ENCODE measurements around the gene CTSE. TPM values are rescaled to one million over a fixed set of nuclear protein-coding genes. Genes with fewer than 3 reads are reported as not detected.

CTSE gene
- total RNA-seq, 1 experiment from 2014 or later: not detected

DNA sequence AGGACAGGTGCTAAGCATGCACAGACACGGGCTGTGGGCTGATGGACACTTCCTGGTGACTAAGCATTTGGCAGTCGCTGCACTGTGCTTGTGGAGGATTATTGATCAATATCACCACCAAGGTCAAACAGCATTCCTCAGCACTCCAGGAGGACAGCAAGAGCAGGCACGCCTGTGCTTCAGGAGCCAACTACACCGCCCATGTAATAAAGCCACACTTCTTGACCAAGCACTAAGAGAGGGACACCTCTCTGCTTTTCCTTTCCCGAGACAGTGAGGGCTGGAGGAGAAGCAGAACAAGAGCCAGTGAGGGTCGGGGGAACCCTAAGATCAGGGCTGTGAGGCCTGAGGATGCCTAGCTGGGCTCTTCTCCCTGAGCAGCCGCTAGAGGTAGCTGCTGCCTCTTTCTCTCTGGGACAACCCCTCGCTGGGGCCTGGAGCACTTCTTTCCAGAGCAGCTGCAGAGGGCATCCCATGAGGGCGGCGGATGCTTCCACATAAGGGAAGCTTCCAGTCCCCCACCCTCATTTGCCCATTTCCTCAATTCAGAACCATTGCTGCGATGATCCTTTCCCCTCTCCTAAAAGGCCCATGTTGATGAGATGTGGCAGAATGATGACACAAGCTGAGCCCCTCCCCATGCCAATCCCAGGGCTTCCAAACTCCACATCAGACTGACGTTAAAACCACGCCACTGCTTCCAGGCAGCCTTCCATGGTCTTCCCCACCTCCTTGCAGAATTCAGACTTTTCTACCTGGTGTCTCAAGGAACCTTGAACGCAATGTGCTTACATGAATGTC, 39.6 kb downstream of the CTSE start:
- intact Hi-C loops (cut with micrococcal nuclease; ENCODE audit: unreplicated experiment): loop anchor here (1.0 kb wide), 1 partner anchor 123 kb away; no protein-coding TSS in a partner anchor
- BruUV-seq (replicated peaks): no TSS peak
- no peaks in the 10 kb centered on the region for H3K9me3 ChIP-seq (ENCODE audit: control insufficient read depth, insufficient read depth, low read depth, low read length)
- no peaks in the 10 kb centered on the region for H3K27me3 ChIP-seq (ENCODE audit: control insufficient read depth, insufficient read depth, low read length)
- no peak overlapping the region for H3K4me3 ChIP-seq (ENCODE audit: low read depth in 2 of 2, low read length in 2 of 2)
- no peaks in the 10 kb centered on the region for H3K4me1 ChIP-seq (ENCODE audit: control insufficient read depth, insufficient read depth, low read length)
- TF ChIP-seq, protein P1, sequence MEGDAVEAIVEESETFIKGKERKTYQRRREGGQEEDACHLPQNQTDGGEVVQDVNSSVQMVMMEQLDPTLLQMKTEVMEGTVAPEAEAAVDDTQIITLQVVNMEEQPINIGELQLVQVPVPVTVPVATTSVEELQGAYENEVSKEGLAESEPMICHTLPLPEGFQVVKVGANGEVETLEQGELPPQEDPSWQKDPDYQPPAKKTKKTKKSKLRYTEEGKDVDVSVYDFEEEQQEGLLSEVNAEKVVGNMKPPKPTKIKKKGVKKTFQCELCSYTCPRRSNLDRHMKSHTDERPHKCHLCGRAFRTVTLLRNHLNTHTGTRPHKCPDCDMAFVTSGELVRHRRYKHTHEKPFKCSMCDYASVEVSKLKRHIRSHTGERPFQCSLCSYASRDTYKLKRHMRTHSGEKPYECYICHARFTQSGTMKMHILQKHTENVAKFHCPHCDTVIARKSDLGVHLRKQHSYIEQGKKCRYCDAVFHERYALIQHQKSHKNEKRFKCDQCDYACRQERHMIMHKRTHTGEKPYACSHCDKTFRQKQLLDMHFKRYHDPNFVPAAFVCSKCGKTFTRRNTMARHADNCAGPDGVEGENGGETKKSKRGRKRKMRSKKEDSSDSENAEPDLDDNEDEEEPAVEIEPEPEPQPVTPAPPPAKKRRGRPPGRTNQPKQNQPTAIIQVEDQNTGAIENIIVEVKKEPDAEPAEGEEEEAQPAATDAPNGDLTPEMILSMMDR (IDR thresholded peaks at IDR 0.05): peak; percentile 94
- TF ChIP-seq TCF7L2 (IDR thresholded peaks at IDR 0.05; ENCODE audit: low read depth, low read length): no peak
- TF ChIP-seq POLR2AphosphoS5 (IDR thresholded peaks at IDR 0.05; ENCODE audit: low read depth, low read length): no peak
- in situ Hi-C loops (cut with HindIII; ENCODE audit: low pct_unique_long_range_greater_than_20kb, low sequenced_read_pairs): no loop called here
- H3K36me3 ChIP-seq (ENCODE audit: control insufficient read depth, insufficient read depth, low read length): no peaks in the 10 kb centered on the region
- no peak overlapping the region for H3K27ac ChIP-seq (ENCODE audit: low read length)
- DNase-seq (ENCODE audit: low read depth, low spot score) (peak; percentile 39), ATAC-seq (peak; percentile 96)
- ChIA-PET POLR2A (no interaction called here), CTCF (interaction anchor here (1.0 to 3.0 kb wide), 3 partner anchors 16 to 122 kb away, joined by 3 to 22 read pairs (median 4); no protein-coding TSS in a partner anchor)

DNA sequence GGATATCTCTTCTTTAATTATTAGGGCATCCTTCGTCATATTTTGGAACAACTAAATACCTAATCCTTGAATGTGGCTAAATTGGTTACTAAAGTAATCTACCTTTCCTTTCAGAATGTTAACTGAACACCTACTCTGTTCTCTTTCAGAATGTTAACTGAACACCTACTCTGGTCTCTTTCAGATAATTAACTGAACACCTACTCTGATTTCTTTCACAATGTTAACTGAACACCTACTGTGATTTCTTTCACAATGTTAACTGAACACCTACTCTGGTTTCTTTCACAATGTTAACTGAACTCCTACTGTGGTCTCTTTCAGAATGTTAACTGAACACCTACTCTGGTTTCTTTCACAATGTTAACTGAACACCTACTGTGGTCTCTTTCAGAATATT, 42.4 kb downstream of the CTSE start:
- no peak for TF ChIP-seq SIN3A (IDR thresholded peaks at IDR 0.05; ENCODE audit: borderline replicate concordance, insufficient read depth, low read depth, low read length)
- no peak for TF ChIP-seq TCF7L2 (IDR thresholded peaks at IDR 0.05; ENCODE audit: low read depth, low read length)
- no peak for TF ChIP-seq POLR2AphosphoS5 (IDR thresholded peaks at IDR 0.05; ENCODE audit: low read depth, low read length)
- TF ChIP-seq, protein P2, sequence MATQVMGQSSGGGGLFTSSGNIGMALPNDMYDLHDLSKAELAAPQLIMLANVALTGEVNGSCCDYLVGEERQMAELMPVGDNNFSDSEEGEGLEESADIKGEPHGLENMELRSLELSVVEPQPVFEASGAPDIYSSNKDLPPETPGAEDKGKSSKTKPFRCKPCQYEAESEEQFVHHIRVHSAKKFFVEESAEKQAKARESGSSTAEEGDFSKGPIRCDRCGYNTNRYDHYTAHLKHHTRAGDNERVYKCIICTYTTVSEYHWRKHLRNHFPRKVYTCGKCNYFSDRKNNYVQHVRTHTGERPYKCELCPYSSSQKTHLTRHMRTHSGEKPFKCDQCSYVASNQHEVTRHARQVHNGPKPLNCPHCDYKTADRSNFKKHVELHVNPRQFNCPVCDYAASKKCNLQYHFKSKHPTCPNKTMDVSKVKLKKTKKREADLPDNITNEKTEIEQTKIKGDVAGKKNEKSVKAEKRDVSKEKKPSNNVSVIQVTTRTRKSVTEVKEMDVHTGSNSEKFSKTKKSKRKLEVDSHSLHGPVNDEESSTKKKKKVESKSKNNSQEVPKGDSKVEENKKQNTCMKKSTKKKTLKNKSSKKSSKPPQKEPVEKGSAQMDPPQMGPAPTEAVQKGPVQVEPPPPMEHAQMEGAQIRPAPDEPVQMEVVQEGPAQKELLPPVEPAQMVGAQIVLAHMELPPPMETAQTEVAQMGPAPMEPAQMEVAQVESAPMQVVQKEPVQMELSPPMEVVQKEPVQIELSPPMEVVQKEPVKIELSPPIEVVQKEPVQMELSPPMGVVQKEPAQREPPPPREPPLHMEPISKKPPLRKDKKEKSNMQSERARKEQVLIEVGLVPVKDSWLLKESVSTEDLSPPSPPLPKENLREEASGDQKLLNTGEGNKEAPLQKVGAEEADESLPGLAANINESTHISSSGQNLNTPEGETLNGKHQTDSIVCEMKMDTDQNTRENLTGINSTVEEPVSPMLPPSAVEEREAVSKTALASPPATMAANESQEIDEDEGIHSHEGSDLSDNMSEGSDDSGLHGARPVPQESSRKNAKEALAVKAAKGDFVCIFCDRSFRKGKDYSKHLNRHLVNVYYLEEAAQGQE (IDR thresholded peaks at IDR 0.05; ENCODE audit: insufficient read depth in 1 of 2, low read depth in 2 of 2, low read length in 1 of 2): no peak
- TF ChIP-seq, protein P1 (IDR thresholded peaks at IDR 0.05): no peak
- ATAC-seq (no peak), DNase-seq (ENCODE audit: low read depth, low spot score) (no peak)
- Histone ChIP-seq H3K9me3 (ENCODE audit: control insufficient read depth, insufficient read depth, low read depth, low read length) (no peaks in the 10 kb centered on the region), H3K4me1 (ENCODE audit: control insufficient read depth, insufficient read depth, low read length) (no peaks in the 10 kb centered on the region), H3K27ac (ENCODE audit: low read length) (no peak overlapping the region), H3K27me3 (ENCODE audit: control insufficient read depth, insufficient read depth, low read length) (no peaks in the 10 kb centered on the region; the same call in 1 of the 2 replicates), H3K36me3 (ENCODE audit: control insufficient read depth, insufficient read depth, low read length) (no peaks in the 10 kb centered on the region), H3K4me3 (ENCODE audit: low read depth in 2 of 2, low read length in 2 of 2) (no peak overlapping the region)
- no TSS peak for BruUV-seq (replicated peaks)
- ChIA-PET POLR2A (no interaction called here), CTCF (interaction anchor here (0.7 to 0.8 kb wide), 2 partner anchors 63 to 115 kb away, joined by 3 to 4 read pairs; no protein-coding TSS in a partner anchor)
- intact Hi-C loops (cut with micrococcal nuclease; ENCODE audit: unreplicated experiment): no loop called here
- in situ Hi-C loops (cut with HindIII; ENCODE audit: low pct_unique_long_range_greater_than_20kb, low sequenced_read_pairs): no loop called here

Measured in Panc1 (cell line).